Measurements from ENCODE around the gene NKX6-2.

- TF ChIP-seq FOXA1 (IDR thresholded peaks at IDR 0.05): no peak
- TF ChIP-seq PKNOX1 (IDR thresholded peaks at IDR 0.05): no peak
- no peak for TF ChIP-seq ELF4 (IDR thresholded peaks at IDR 0.05)
- TF ChIP-seq HDGF (IDR thresholded peaks at IDR 0.05; ENCODE audit: borderline replicate concordance): no peak
- TF ChIP-seq TARDBP (IDR thresholded peaks at IDR 0.05): no peak
- no peak for TF ChIP-seq NFRKB (IDR thresholded peaks at IDR 0.05)
- TF ChIP-seq LEF1 (IDR thresholded peaks at IDR 0.05; ENCODE audit: borderline replicate concordance): no peak
- TF ChIP-seq ZNF384 (IDR thresholded peaks at IDR 0.05): no peak
- no peak for TF ChIP-seq FOXK2 (IDR thresholded peaks at IDR 0.05)
- no peak for TF ChIP-seq L3MBTL2 (conservative IDR thresholded peaks at IDR 0.05)
- TF ChIP-seq ARNT (IDR thresholded peaks at IDR 0.05): no peak
- no peak for TF ChIP-seq BHLHE40 (IDR thresholded peaks at IDR 0.05; ENCODE audit: borderline replicate concordance)
- TF ChIP-seq FOXM1 (IDR thresholded peaks at IDR 0.05; ENCODE audit: borderline replicate concordance): no peak
- no peak for TF ChIP-seq SP1 (IDR thresholded peaks at IDR 0.05)
These were observed 46.7 kb downstream of the NKX6-2 start for GRCh38 chr10:132739225-132739613.

All from HEK293T (cell line).